D721Med (cell line): ENCODE measurements around the gene HMGB4.

Experiments used
- DNase-seq: peaks from one replicate; pipeline ENCODE4 v3.0.0; 2011; ENCODE audit warnings: low spot score; ENCODE audit not compliant: insufficient read length
- FAIRE-seq: peaks from 2 replicates; lab custom pipeline; 2011; peaks lifted over from hg19 to GRCh38; lab: Jason Lieb, UNC
- CTCF ChIP-seq: IDR thresholded peaks from 2 replicates; pipeline ENCODE4 v1.5.1; 2012; ENCODE audit warnings: mild to moderate bottlenecking, control low read depth; ENCODE audit not compliant: insufficient read depth; ENCODE audit errors: missing control alignments

Gene HMGB4

GRCh38 chr1:33902486-33903209, 38.8 kb downstream of the HMGB4 start:
- DNase-seq = no peak
- no peak for FAIRE-seq
- no peak for TF ChIP-seq CTCF

GRCh38 chr1:33903210-33903589, 39.3 kb downstream of the HMGB4 start:
- DNase-seq = no peak
- FAIRE-seq = no peak
- no peak for TF ChIP-seq CTCF

- FAIRE-seq (no peak), DNase-seq (no peak)
- TF ChIP-seq CTCF = no peak
Measured at GRCh38 chr1:33905241-33905640, 41.4 kb downstream of the HMGB4 start.

- no peak for TF ChIP-seq CTCF
- no peak for DNase-seq
- no peak for FAIRE-seq
Measured at GRCh38 chr1:33906156-33906555, 42.3 kb downstream of the HMGB4 start.

GRCh38 chr1:33908324-33908956, 44.6 kb downstream of the HMGB4 start:
- FAIRE-seq (no peak), DNase-seq (no peak)
- TF ChIP-seq CTCF = no peak
